Upper lobe of left lung (tissue), 6 donors: ENCODE measurements around the gene DLG2. TPM values are rescaled to one million over a fixed set of nuclear protein-coding genes. Genes with fewer than 3 reads are reported as not detected.

ENCODE experiments used
- ATAC-seq, 2 donors: fragments of 200-7000 bp; cut with Tn5 transposase; one replicate each; pipeline ENCODE4 v1.9.1; 2022; ENCODE audit warnings: mild to moderate bottlenecking in 2 of 2, moderate library complexity in 2 of 2; ENCODE audit not compliant: low FRiP score in 2 of 2
- DNase-seq, 2 donors: peaks; one replicate each; pipeline ENCODE4 v3.0.0-alpha.2; 2019 to 2020
- H3K27ac ChIP-seq, 4 donors: fragments of 200-600 bp; sonication (generic); one replicate each; pipeline ENCODE4 v1.5.1; 2016 to 2019
- H3K27me3 ChIP-seq, 4 donors: fragments of 200-600 bp; sonication (generic); one replicate each; pipeline ENCODE4 v1.5.1; 2017 to 2019
- H3K36me3 ChIP-seq, 4 donors: fragments of 200-600 bp; sonication (generic); one replicate each; pipeline ENCODE4 v1.5.1; 2016 to 2019
- H3K4me1 ChIP-seq, 4 donors: fragments of 200-600 bp; sonication (generic); one replicate each; pipeline ENCODE4 v1.5.1; 2018 to 2019
- H3K4me3 ChIP-seq, 4 donors: fragments of 200-600 bp; sonication (generic); one replicate each; pipeline ENCODE4 v1.5.1; 2017 to 2019; ENCODE audit warnings: mild to moderate bottlenecking in 2 of 4, moderate library complexity in 1 of 4
- H3K9me3 ChIP-seq, 4 donors: fragments of 200-600 bp; sonication (generic); one replicate each; pipeline ENCODE4 v1.5.1; 2018 to 2019
- EP300 ChIP-seq, 4 donors: sonication (generic); formaldehyde crosslinking; IDR thresholded peaks; one replicate each; pipeline ENCODE4 v1.5.1; 2017; ENCODE audit warnings: antibody characterized with exemption in 4 of 4, control low read depth in 2 of 4
- POLR2A ChIP-seq, 4 donors: fragments of 450-650 bp; IDR thresholded peaks; one replicate each; pipeline ENCODE4 v1.5.1; 2016 to 2017; ENCODE audit warnings: antibody characterized with exemption in 4 of 4, mild to moderate bottlenecking in 2 of 4
- POLR2AphosphoS5 ChIP-seq, 2 donors: sonication (generic); formaldehyde crosslinking; IDR thresholded peaks; one replicate each; pipeline ENCODE4 v1.5.1; 2017; ENCODE audit warnings: antibody characterized with exemption in 2 of 2
- WGBS, 2 donors: methylation state at CpG; one replicate each; pipeline ENCODE4 v1.1.5; 2017 to 2018; 5-methylcytosine and 5-hydroxymethylcytosine counted together
- total RNA-seq, 6 donors: library from RNA; depleted of rRNA in 4 of 6; stranded (reverse); fragments of >200 nt in 4 of 6; gene quantifications; one replicate each; pipeline versions ENCODE4 v1.1.0 to v1.2.1, GENCODE V29; 2016 to 2021
- TF ChIP-seq, protein P1 (sequence below), 6 experiments: fragments of 450-650 bp in 4 of 6; fragments of 200-600 bp in 2 of 6; sonication (generic) in 2 of 6; IDR thresholded peaks; one replicate each; pipeline ENCODE4 v1.5.1; 2016 to 2019; ENCODE audit warnings: antibody characterized with exemption in 6 of 6
- donor health status: DM: no; HTN: no; CAD: no; lungs with moderate emphysema.
- donor health status: DM: no; HTN: yes; CAD: no; lungs with severe emphysema.

Gene DLG2
- total RNA-seq, 6 donors from 2014 or later: 3.4 to 37.7 (median 9.1) TPM

DNA sequence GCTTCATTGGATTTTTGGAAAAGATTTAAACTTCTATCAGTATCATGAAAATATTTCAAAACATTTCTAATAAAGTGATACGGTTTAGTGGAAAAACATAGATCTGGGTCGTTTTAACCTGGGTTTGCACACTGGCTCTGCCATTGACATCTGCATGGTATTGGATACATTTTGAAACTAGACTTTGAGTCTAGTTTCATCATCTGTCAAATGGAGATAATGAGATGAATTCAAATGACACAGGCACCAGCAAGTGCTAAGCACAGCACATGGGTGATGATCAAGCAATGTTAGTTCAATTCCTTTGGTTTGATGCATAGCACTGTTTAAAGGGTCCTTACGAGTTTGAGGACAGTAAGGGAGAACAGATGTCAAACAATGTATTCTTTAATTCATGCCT is 1522.0 kb downstream of the DLG2 start:
- Histone ChIP-seq H3K4me3 (no peak overlapping the region), H3K27me3 (no peaks in the 10 kb centered on the region), H3K36me3 (no peaks in the 10 kb centered on the region), H3K4me1 (no peaks in the 10 kb centered on the region), H3K27ac (no peak overlapping the region), H3K9me3 (no peaks in the 10 kb centered on the region)
- TF ChIP-seq POLR2AphosphoS5 (IDR thresholded peaks at IDR 0.05) (no peak), EP300 (IDR thresholded peaks at IDR 0.05) (no peak), POLR2A (IDR thresholded peaks at IDR 0.05) (no peak)
- TF ChIP-seq, protein P1, sequence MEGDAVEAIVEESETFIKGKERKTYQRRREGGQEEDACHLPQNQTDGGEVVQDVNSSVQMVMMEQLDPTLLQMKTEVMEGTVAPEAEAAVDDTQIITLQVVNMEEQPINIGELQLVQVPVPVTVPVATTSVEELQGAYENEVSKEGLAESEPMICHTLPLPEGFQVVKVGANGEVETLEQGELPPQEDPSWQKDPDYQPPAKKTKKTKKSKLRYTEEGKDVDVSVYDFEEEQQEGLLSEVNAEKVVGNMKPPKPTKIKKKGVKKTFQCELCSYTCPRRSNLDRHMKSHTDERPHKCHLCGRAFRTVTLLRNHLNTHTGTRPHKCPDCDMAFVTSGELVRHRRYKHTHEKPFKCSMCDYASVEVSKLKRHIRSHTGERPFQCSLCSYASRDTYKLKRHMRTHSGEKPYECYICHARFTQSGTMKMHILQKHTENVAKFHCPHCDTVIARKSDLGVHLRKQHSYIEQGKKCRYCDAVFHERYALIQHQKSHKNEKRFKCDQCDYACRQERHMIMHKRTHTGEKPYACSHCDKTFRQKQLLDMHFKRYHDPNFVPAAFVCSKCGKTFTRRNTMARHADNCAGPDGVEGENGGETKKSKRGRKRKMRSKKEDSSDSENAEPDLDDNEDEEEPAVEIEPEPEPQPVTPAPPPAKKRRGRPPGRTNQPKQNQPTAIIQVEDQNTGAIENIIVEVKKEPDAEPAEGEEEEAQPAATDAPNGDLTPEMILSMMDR (IDR thresholded peaks at IDR 0.05): no peak
- ATAC-seq: no peak
- WGBS, 2 donors: 78 to 88% methylated on average over 3 of the region's 3 CpGs
- DNase-seq: no peak

GRCh38 chr11:84103096-84103495 is 1524.0 kb downstream of the DLG2 start:
- Histone ChIP-seq H3K9me3 (no peaks in the 10 kb centered on the region), H3K27ac (no peak overlapping the region), H3K27me3 (no peaks in the 10 kb centered on the region), H3K4me1 (no peaks in the 10 kb centered on the region), H3K36me3 (no peaks in the 10 kb centered on the region), H3K4me3 (no peak overlapping the region)
- 71 to 83% methylated on average over 1 of the region's 1 CpG for WGBS, 2 donors
- no peak for ATAC-seq
- TF ChIP-seq EP300 (IDR thresholded peaks at IDR 0.05) (no peak), POLR2A (IDR thresholded peaks at IDR 0.05) (no peak), POLR2AphosphoS5 (IDR thresholded peaks at IDR 0.05) (no peak)
- TF ChIP-seq, protein P1 (IDR thresholded peaks at IDR 0.05): no peak
- no peak for DNase-seq

DNA sequence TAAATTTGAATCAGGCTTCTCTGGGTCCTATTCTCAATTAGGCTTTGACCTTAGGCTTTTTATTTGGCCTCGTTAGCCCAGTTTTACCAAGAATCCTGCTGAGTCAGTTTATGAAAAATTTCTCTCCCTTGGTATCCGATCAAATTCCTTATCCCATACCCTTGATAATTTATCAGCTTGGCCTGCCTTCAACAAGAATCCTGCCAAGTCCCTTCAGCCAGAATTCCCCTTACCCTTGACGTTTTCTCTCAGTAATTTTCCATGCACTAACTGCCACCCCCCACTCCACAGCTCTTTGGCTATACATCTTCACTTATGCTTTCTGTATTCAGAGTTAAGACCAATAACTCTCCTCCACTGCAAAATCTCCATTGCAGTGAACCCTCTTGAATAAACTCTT is 1530.0 kb downstream of the DLG2 start:
- TF ChIP-seq EP300 (IDR thresholded peaks at IDR 0.05): no peak
- DNase-seq: no peak

DNA sequence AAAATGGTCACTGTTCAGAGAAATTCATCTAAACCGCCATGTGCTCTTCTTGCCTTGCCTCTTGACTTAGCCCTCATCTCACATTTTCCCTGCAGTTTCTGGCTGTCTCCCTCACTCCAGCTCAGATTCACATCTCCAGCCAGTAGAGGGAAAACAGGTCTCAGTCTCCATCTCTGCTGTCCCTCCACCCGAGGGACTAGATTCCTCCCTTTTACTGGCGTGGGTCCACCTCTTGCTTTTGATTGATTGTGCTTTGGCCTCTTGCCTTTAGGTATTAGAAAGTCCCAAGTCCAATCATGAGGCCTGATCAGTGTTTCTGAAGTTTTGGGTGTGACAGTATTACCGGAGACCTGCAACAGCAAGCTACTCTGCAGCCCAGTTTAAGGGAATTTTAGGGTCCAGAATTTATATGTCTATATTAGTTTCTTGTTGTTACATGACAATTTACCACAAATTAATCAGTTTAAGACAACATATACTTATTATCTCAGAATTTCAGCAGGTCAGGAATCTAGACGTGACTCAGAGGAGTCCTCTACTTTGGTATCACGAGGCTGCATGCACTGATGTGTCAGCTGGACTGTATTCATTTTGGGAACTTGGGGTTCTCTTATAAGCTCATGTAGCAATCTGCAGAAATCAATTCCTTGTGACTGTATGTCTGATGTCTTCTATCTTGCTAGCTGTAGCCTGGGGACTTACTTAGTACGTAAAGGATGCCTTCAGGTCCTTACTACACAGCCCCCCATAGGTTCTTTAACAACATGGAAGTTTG is 1535.7 kb downstream of the DLG2 start:
- no peak overlapping the region for H3K4me3 ChIP-seq
- H3K27ac ChIP-seq: no peak overlapping the region
- no peaks in the 10 kb centered on the region for H3K27me3 ChIP-seq
- no peaks in the 10 kb centered on the region for H3K36me3 ChIP-seq
- 79 to 81% methylated on average over 7 of the region's 7 CpGs for WGBS, 2 donors
- no peaks in the 10 kb centered on the region for H3K9me3 ChIP-seq
- TF ChIP-seq POLR2A (IDR thresholded peaks at IDR 0.05) (no peak), EP300 (IDR thresholded peaks at IDR 0.05) (no peak), POLR2AphosphoS5 (IDR thresholded peaks at IDR 0.05) (no peak)
- TF ChIP-seq, protein P1 (IDR thresholded peaks at IDR 0.05): no peak
- ATAC-seq (no peak), DNase-seq (no peak)
- no peaks in the 10 kb centered on the region for H3K4me1 ChIP-seq

More for the DNA sequence above, 1530.0 kb downstream of the DLG2 start:
- Histone ChIP-seq H3K9me3 (no peaks in the 10 kb centered on the region), H3K27ac (no peak overlapping the region), H3K4me1 (no peaks in the 10 kb centered on the region), H3K36me3 (no peaks in the 10 kb centered on the region), H3K4me3 (no peak overlapping the region), H3K27me3 (no peaks in the 10 kb centered on the region)
- 65 to 68% methylated on average over 3 of the region's 3 CpGs for WGBS, 2 donors
- no peak for ATAC-seq

DNA sequence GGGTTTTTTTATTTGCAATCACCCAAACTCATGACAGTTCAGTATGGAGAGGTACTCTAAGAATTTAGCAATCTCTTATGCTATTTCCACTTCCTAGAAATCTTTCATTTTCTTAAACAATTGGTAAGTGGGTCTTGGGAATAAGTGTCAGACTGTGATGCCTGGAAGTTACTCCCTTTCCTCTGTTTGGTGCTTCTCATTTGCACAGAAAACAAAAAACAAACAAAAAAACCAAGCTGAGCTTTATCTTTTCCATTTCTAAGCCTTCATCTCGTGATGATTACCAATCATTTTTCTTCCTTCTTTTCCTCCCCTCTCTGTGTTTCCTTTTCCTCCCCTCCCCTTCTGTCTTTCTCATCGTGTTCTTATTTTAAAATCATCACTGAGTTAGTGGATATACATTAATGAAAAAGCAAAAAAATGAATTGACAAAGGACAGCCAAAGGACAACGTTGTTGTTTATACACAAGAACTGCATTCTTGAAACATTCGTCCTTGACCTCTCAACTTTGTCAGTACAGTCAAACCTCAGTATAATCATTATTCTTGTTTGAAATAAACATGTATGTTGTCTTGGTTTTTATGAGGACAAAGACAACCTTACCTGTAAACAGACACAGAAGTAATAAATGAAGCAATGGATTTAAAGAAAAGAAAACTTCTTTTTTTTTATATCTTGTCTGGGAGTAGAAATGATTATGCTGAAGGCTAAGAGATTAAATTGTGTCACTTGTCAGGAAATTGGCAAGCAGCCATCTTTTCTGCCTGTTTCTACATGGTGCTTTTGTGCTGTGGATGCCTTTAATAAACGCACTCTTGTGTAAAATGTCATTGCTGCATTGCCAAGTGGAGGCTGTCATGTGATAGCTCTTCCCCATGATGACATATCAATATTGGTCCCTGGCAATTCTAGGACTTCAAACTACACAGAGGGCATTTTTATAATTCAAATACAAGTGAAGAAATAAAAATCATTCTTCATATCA is 1537.8 kb downstream of the DLG2 start:
- H3K4me1 ChIP-seq: no peaks in the 10 kb centered on the region
- ATAC-seq (no peak), DNase-seq (no peak)
- H3K27ac ChIP-seq: no peak overlapping the region
- no peaks in the 10 kb centered on the region for H3K27me3 ChIP-seq
- H3K4me3 ChIP-seq: no peak overlapping the region
- 32 to 39% methylated on average over 5 of the region's 5 CpGs for WGBS, 2 donors
- TF ChIP-seq POLR2A (IDR thresholded peaks at IDR 0.05): no peak
- no peak for TF ChIP-seq EP300 (IDR thresholded peaks at IDR 0.05)
- TF ChIP-seq, protein P1 (IDR thresholded peaks at IDR 0.05): no peak
- no peak for TF ChIP-seq POLR2AphosphoS5 (IDR thresholded peaks at IDR 0.05)
- no peaks in the 10 kb centered on the region for H3K9me3 ChIP-seq
- H3K36me3 ChIP-seq: no peaks in the 10 kb centered on the region
